ELF-1 (cell line): ENCODE data around the gene SLIT1.
A peak's percentile ranks its signal among the peaks of the same experiment; 100 is the strongest.

Experiments
- DNase-seq: peaks from one replicate; pipeline ENCODE4 v3.0.0-alpha.2; 2016; ENCODE audit warnings: low read depth, low spot score

Gene SLIT1

DNA sequence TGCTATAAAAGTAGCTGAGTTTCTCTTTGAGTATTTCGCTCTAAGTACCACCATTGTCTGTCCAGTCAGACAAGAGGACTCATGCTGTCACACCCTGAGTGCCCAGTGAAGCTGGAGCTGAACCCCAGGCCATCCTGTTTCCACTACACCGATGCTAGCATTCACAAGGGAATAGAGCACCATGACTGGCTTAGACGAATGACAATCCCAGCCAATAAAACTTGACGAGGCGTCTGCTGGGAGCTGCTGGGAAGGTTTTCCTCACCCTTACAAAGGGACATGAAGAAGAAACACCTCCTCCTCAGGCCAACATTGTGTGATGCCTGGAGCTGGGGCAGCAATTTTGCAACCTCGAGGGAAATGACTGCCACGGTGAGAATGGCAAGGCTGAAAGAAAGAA lies 17.5 kb upstream of the SLIT1 start:
- no peak for DNase-seq

DNA sequence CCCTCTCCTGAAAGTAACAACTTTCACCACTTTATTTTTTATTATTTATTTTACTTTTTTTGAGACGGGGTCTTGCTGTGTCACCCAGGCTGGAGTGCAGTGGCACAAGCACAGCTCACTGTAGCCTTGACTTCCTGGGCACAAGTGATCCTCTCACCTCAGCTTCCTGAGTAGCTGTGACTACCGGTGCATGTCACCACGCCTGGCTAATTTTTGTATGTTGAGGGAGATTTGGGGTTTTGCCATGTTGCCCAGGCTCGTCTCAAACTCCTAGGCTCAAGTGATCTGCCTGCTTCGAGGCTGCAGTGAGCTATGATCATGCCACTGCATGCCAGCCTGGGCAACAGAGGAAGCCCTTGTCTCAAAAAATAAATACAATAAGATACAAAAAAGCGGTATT lies 14.9 kb upstream of the SLIT1 start:
- no peak for DNase-seq

DNA sequence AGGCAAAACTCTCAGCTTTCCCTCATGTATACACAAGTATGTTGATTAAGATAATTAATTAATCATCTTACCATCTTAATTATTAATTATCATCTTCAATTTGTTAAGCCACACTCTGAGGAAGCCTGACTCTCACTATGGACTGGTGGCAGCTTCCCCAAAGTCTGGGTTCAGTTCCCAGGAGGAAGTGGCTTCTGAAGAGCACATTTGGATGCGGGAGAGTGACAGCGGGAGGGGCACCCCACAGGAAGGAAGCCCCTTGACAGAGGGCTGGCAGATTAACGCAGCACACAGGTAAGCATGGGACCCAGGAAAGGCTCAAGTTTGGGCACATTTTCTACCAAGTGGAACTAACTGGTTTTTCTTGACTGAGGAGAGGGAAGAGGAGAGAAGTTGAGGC lies 13.4 kb upstream of the SLIT1 start:
- no peak for DNase-seq

DNA sequence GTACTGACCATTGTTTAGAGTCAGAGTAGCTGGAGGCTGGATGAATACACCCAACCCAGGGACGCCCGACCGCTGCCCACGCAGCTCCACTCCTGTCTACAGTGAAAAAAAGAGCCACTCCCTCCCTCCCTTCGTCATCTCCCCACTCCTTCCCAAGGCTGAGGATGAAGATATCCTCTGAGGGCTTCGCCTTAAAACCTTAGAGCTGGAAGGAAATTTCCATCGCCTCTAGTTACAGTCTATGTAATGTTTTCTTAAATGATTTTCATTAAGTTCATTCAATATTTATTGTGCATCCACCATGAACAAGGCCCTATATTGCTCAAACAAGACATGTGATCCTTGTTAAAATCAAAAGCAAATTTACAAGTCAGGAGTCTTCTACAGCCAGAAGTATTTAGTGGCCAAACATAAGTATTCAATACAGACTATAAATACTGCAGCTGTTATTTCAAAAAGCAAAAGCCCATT lies 11.3 kb upstream of the SLIT1 start:
- no peak for DNase-seq

DNA sequence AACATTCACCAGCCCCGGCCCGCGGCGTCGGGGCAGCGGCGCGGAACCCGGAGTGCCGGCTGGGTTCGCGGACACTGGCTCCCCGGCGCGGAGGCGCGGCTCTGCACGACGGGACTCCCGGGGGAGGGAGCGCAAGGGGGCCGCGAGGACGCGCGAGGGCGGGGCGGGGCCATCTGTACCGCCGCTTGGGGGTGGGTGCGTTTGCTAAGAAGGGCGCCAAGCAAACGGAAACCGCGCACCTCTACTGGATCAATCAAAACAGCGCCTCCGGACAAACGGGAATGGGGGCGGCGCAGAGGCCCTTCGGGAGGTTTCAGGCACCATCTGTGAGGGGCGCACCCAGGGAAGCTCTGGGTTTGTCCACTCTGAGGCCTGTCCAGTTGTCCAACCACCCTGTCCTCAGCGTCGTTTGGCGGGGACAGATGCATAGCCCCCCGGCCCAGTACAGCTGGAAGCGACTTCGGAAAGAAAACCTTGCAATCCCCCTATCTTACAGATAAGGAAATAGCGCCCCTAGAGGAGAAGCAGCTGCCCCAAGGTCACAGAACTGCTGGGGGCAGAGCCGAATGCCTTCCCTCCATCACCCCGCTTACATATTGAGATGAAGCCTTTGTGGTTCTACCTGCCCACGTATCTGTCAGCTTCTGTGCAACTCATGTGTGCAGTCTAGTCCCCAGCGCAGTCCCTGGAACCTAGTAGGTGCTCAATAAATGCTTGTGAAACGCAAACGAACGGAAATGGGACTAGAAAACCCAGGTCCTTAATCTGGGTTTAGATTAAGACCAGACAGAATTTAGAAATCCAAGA lies 10.7 kb upstream of the SLIT1 start:
- peak; percentile 86 for DNase-seq

GRCh38 chr10:97195706-97196222 lies 10.0 kb upstream of the SLIT1 start:
- DNase-seq, result no peak

DNA sequence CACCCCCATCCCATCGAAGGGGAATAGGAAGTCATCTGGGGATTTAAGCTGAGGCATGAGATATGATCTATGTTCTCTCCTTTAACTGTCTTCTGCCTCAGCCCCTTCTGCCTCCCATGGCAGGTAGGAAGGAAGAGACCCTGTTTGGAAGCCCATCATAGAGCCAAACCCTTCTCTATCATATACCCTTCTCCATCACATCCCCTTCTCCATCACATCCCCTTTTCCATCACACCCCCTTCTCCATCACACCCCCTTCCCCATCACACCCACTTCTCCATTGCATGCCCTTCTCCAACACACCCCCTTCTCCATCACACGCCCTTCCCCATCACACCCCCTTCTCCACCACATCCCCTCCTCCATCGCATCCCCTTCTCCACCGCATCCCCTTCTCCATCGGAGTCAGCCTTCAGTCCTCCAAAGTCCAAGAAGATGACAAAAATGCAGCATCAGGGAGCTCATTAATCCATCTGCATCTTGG lies 7.2 kb upstream of the SLIT1 start:
- no peak for DNase-seq

DNA sequence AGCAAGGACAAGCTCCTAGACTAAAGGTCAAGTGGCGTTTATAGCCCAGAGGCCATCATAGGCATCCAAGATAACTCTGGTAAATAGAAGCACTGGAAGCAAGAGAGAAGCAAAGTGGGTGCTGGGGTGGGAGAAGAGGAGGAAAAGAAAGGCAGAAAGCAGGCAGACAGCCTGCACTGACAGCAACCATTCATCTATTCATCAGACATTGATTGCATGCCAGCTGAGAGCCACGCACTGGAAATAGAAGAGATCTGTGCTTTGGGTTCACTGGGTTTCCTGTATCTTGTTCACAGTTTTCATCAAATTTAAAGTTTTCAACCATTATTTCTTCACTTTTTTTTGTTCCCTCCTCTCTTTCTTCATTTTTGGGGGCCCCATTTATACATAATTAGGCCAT lies 4.7 kb upstream of the SLIT1 start:
- DNase-seq, result no peak

GRCh38 chr10:97188261-97188711 lies 2.5 kb upstream of the SLIT1 start:
- DNase-seq, result no peak

DNA sequence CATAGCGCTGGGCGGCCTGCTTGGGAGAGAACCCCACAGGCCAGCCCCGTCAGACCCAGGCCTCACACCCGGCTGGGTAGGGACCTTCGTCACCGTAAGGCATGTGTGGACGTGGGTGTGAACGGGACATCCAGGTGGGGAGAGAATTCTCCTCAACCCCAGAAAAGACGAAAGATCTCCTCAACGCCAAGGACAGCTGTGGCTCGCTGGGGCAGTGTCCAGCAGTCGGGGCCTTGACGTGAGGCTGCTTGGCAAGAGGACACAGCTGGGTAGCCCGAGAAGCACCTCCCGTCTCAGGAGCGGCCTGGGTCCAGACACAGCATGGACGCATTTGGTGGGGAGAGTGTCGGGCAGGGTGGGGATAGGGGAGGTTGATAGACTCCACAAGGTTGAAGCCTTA lies 1.2 kb upstream of the SLIT1 start:
- no peak for DNase-seq

- DNase-seq, result no peak
Measured at GRCh38 chr10:97184971-97185325, 811 bp downstream of the SLIT1 start.

DNA sequence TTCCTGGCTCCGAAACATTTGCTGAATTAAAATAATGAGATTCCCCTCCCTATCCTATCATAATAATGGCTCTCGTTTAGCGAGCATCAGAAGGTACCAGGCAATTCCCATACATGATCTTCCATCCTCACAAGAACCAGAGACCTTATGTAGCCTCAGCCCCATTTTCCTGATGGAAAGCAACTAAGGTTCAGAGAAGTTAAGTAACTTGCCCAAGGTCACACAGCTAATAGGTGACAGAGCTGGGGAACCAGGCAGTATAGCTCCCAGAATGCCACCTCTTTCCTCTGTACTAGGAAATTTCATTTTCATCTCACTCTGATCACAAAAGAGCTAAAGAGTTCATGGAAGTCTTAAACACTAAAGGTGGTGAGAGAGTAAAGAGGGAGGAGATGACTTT lies 2.4 kb downstream of the SLIT1 start:
- no peak for DNase-seq

- DNase-seq, result no peak
Measured at GRCh38 chr10:97182288-97182990, 3.3 kb downstream of the SLIT1 start.

- DNase-seq, result no peak
Measured at GRCh38 chr10:97180986-97181385, 4.8 kb downstream of the SLIT1 start.

GRCh38 chr10:97180363-97180755 lies 5.4 kb downstream of the SLIT1 start:
- no peak for DNase-seq

DNA sequence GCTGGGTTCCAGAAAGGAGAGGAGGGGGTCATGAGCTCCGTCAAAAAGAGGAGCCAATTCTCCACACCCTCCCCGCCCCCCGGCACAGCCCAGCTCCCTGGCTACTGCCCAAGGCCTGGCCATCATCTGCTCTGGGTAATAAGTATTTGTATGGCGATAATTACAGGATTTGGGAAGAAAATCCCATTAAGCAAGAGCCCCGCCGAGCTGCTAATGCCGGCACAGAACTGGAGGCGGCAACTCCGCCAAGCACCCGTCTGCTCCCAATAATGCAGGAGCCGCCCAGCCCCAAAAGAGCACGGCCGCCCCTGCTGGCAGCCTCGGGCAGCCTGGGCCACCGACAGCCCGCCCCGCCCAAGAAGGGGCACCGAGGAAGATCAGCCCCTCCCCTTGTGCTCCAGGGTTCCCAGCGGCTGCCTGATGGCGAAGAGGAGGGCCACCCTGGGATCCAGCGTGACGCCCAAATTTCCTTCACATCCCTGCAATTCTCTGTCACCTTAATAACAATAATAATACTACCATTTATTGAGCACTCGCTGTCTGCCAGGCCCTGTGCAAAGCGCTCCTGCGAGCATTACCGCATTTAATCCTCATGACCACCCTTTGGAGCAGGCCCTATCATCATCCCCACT lies 5.9 kb downstream of the SLIT1 start:
- peak; percentile 85 for DNase-seq

DNA sequence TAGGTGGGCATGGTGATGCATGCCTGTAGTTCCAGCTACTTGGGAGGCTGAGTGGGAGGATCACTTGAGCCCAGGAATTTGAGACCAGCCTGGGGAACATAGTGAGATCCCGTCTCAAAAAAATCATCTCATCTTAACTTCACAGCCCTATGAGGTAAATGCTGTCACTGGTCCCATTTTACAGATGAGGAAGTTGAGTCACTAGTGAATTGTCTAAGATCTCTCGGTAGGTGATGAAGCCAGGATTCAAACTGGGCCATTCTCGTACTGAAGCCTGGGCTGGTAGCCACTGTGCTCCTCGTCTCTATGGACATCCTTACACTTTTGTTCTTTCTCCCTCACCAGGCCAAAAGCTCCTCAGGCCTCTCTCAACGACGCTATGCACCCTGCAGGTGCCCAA lies 6.4 kb downstream of the SLIT1 start:
- DNase-seq, result no peak

GRCh38 chr10:97178074-97178473 lies 7.7 kb downstream of the SLIT1 start:
- DNase-seq, result no peak

DNA sequence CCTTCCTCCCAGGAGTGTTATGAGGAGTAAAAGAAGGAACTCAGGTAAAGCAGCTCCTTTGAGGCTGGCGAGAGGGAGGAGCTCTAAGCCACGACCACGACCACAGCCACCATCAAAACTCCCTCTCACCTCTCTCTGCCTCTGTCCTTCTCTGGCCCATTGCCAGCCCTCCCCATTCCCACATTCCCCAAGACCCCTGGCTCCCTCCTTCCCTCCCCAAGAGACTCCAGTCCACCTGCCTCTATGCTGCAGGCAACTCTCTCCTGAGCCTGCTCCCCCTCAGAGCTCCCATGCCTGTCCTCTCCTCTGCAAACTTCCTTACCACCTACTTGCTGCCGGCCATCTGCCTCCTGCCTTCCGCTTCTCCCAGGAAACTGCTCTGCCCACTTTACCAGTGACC lies 9.5 kb downstream of the SLIT1 start:
- DNase-seq, result no peak

GRCh38 chr10:97175586-97175985 lies 10.2 kb downstream of the SLIT1 start:
- DNase-seq, result no peak

DNA sequence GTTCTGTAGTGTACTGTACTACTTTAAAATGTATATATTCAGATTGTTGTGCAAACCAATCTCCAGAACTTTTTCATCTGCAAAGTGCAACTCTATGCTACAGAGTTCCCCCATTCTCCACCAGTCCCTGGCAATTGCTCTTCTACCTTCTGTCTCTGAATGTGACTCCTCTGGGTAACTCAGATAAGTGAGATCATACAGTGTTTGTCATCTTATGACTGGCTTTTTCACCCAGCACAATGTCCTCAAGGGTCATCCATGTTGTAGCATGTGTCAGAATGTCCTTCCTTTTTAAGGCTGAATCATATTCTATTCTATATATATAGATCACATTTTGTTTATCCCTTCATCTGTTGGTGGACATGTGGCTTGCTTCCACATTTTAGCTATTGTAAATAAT lies 10.8 kb downstream of the SLIT1 start:
- no peak for DNase-seq

GRCh38 chr10:97174276-97174775 lies 11.4 kb downstream of the SLIT1 start:
- DNase-seq, result no peak
